ENCODE data around the gene MAX.
A peak's percentile ranks its signal among the peaks of the same experiment; 100 is the strongest.

Gene MAX

DNA sequence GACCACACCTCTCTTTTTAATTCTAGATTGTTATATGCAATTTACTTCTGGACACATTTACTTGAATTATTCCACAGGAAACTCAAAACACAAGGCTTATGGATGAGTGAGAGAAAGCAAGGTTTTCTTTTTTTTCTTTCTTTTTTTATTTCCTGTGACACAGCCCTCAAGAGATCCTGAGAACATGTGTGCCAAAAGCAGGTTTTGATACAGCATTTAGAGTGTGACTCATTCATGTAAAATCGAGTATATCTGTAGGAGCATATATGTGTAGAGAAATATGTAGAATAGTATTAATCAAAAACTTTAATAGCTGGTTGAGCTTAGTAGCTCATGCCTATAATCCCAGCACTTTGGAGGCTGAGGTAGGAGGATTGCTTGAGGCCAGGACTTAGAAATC is 4.4 kb upstream of the MAX start:
- TF ChIP-seq CTCF (IDR thresholded peaks at IDR 0.05; ENCODE audit: control insufficient read depth, insufficient read depth, low read depth, low read length, missing control alignments): no peak
- H3K4me3 ChIP-seq (ENCODE audit: control insufficient read depth, low read depth, low read length): no peak overlapping the region
- DNase-seq (ENCODE audit: low read depth): no peak

GRCh38 chr14:65106316-65106715 is 4.0 kb upstream of the MAX start:
- H3K4me3 ChIP-seq (ENCODE audit: control insufficient read depth, low read depth, low read length): no peak overlapping the region
- no peak for DNase-seq (ENCODE audit: low read depth)
- TF ChIP-seq CTCF (IDR thresholded peaks at IDR 0.05; ENCODE audit: control insufficient read depth, insufficient read depth, low read depth, low read length, missing control alignments): no peak

DNA sequence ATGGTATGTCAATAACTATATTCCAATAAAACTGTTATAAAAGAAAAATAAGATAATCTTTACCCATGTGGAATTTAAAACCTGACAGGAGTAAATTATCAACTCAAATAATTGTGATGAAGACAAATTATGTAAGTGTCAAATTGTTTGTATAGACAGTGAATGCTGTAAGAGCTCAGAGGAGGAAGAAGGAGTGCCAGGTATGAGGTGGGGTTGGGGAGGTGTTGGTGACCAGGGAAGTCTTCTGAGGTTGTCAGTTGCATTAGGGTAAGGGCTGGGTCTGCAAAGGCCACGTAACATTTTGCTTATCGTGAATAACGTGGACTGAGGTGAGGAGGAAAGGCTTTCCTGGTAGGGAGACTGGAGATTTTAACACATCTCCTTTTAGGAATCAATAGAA is 2.5 kb upstream of the MAX start:
- H3K4me3 ChIP-seq (ENCODE audit: control insufficient read depth, low read depth, low read length): no peak overlapping the region
- TF ChIP-seq CTCF (IDR thresholded peaks at IDR 0.05; ENCODE audit: control insufficient read depth, insufficient read depth, low read depth, low read length, missing control alignments): no peak
- DNase-seq (ENCODE audit: low read depth): no peak

- DNase-seq (ENCODE audit: low read depth): no peak
- peak; percentile 20 for TF ChIP-seq CTCF (IDR thresholded peaks at IDR 0.05; ENCODE audit: control insufficient read depth, insufficient read depth, low read depth, low read length, missing control alignments)
- H3K4me3 ChIP-seq (ENCODE audit: control insufficient read depth, low read depth, low read length): peak overlapping the region; percentile 83
Measured at GRCh38 chr14:65103150-65103760, 938 bp upstream of the MAX start.

GRCh38 chr14:65101631-65102440 is 481 bp downstream of the MAX start:
- peak overlapping the region; percentile 94 for H3K4me3 ChIP-seq (ENCODE audit: control insufficient read depth, low read depth, low read length)
- TF ChIP-seq CTCF (IDR thresholded peaks at IDR 0.05; ENCODE audit: control insufficient read depth, insufficient read depth, low read depth, low read length, missing control alignments): no peak
- no peak for DNase-seq (ENCODE audit: low read depth)

DNA sequence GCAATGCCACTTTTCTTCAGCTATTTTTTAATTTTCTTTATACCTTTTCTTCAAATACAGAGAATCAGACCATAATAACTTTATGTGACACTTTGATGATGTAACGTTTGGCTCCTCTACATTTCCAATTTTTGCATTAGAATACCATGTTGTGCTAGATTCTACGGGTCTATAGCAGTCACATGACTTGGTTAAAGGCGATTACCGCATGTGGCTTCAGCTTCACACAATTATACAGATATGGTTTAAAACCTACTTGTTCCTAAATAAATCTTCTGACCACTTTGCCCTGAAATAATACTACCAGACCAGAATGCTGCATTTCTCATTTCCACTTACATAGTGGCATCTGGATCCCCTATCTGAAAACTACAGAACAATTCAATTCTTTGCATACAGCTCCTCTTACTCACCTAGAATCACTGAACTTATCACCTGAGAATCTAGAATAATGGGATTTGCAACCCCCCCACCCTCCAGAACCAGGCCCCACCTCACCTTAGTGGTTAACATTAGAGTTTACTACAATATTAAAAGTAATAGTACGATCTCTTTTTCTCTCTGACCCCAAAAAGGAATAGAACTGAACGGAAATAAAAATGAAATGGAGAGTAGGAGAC is 1.3 kb downstream of the MAX start:
- DNase-seq (ENCODE audit: low read depth): no peak
- no peak for TF ChIP-seq CTCF (IDR thresholded peaks at IDR 0.05; ENCODE audit: control insufficient read depth, insufficient read depth, low read depth, low read length, missing control alignments)

More for the DNA sequence above, 1.3 kb downstream of the MAX start:
- peak overlapping the region; percentile 94 for H3K4me3 ChIP-seq (ENCODE audit: control insufficient read depth, low read depth, low read length)

Measured in AG09309 (cell line).